ENCODE data around the gene CHMP3.

Gene CHMP3

DNA sequence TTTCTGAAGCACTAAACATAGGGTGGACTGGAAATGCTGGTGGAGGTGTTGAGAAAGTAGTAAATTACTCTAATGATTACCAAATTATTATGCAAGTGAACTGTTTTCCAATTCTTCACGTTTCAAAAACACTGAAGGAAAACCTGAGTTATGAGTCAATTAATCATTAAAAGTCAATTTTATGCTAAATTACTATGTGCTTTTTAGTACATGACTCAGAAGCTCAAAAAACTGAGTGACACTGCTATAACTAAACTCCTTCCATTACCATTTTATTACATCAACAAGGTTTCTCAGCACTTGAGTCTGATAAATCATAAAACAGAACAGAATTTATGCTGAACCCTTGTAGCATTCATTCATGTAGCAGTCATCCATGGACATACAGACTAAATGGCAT is 20.4 kb downstream of the CHMP3 start:
- Histone ChIP-seq H3K27ac (replicated peaks) (no peak overlapping the region), H3K4me3 (replicated peaks; ENCODE audit: insufficient read depth, low read length) (no peak overlapping the region), H3K27me3 (ENCODE audit: insufficient read depth, poor library complexity, severe bottlenecking) (no peaks in the 10 kb centered on the region)
- no peak for DNase-seq (ENCODE audit: low read depth in 1 of 2, low spot score in 1 of 2)
- TF ChIP-seq GABPA (IDR thresholded peaks at IDR 0.05; ENCODE audit: low read depth) = no peak
- TF ChIP-seq, protein P1, sequence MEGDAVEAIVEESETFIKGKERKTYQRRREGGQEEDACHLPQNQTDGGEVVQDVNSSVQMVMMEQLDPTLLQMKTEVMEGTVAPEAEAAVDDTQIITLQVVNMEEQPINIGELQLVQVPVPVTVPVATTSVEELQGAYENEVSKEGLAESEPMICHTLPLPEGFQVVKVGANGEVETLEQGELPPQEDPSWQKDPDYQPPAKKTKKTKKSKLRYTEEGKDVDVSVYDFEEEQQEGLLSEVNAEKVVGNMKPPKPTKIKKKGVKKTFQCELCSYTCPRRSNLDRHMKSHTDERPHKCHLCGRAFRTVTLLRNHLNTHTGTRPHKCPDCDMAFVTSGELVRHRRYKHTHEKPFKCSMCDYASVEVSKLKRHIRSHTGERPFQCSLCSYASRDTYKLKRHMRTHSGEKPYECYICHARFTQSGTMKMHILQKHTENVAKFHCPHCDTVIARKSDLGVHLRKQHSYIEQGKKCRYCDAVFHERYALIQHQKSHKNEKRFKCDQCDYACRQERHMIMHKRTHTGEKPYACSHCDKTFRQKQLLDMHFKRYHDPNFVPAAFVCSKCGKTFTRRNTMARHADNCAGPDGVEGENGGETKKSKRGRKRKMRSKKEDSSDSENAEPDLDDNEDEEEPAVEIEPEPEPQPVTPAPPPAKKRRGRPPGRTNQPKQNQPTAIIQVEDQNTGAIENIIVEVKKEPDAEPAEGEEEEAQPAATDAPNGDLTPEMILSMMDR (IDR thresholded peaks at IDR 0.05; ENCODE audit: insufficient read depth, low read length) = no peak
- TF ChIP-seq, protein P2, sequence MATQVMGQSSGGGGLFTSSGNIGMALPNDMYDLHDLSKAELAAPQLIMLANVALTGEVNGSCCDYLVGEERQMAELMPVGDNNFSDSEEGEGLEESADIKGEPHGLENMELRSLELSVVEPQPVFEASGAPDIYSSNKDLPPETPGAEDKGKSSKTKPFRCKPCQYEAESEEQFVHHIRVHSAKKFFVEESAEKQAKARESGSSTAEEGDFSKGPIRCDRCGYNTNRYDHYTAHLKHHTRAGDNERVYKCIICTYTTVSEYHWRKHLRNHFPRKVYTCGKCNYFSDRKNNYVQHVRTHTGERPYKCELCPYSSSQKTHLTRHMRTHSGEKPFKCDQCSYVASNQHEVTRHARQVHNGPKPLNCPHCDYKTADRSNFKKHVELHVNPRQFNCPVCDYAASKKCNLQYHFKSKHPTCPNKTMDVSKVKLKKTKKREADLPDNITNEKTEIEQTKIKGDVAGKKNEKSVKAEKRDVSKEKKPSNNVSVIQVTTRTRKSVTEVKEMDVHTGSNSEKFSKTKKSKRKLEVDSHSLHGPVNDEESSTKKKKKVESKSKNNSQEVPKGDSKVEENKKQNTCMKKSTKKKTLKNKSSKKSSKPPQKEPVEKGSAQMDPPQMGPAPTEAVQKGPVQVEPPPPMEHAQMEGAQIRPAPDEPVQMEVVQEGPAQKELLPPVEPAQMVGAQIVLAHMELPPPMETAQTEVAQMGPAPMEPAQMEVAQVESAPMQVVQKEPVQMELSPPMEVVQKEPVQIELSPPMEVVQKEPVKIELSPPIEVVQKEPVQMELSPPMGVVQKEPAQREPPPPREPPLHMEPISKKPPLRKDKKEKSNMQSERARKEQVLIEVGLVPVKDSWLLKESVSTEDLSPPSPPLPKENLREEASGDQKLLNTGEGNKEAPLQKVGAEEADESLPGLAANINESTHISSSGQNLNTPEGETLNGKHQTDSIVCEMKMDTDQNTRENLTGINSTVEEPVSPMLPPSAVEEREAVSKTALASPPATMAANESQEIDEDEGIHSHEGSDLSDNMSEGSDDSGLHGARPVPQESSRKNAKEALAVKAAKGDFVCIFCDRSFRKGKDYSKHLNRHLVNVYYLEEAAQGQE (IDR thresholded peaks at IDR 0.05; ENCODE audit: insufficient replicate concordance, low read depth) = no peak
- TF ChIP-seq SPI1 (IDR thresholded peaks at IDR 0.05; ENCODE audit: borderline replicate concordance, low read depth) = no peak
- TF ChIP-seq POLR2AphosphoS5 (IDR thresholded peaks at IDR 0.05; ENCODE audit: low read depth) = no peak

DNA sequence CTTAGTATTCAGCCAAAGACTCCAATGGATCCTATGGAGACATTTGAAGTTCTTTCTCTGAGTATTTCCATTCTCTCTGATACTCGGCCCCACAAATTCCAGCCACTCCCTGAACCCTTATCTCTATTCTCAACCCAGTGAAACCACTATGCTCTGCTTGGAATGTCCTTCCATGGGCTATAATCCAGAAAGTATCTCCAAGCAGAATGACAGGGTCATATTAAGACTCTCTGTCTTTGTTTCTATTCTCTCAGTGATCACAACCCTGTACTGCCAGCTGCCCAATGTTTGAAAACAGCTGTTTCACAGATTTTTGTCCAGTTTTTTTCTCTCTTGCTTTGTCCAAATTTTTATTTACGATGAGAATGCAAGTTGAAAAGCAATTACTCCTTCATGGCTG is 21.9 kb downstream of the CHMP3 start:
- Histone ChIP-seq H3K27ac (replicated peaks) (no peak overlapping the region), H3K4me3 (replicated peaks; ENCODE audit: insufficient read depth, low read length) (no peak overlapping the region), H3K27me3 (ENCODE audit: insufficient read depth, poor library complexity, severe bottlenecking) (no peaks in the 10 kb centered on the region)
- TF ChIP-seq GABPA (IDR thresholded peaks at IDR 0.05; ENCODE audit: low read depth) (no peak), SPI1 (IDR thresholded peaks at IDR 0.05; ENCODE audit: borderline replicate concordance, low read depth) (no peak)
- TF ChIP-seq, protein P1 (IDR thresholded peaks at IDR 0.05; ENCODE audit: insufficient read depth, low read length) = no peak
- no peak for DNase-seq (ENCODE audit: low read depth in 1 of 2, low spot score in 1 of 2)

DNA sequence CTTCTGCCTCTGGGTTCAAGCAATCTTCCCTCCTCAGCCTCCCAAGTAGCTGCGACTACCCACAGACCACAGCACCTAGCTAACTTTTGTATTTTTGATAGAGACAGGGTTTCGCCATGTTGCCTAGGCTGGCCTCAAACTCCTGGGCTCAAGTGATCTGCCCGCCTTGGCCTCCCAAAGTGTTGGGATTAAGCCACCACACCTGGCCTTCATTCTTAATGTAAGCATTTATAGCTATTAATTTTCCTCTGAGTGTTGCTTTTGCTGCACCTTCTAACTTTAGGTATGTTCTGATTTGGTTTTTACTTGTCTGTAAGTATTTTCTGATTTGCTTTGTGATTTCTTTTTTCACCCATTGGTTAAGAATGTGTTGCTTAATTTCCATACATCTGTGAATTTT is 29.7 kb downstream of the CHMP3 start:
- DNase-seq (ENCODE audit: low read depth in 1 of 2, low spot score in 1 of 2) = no peak
- no peak overlapping the region for H3K4me3 ChIP-seq (replicated peaks; ENCODE audit: insufficient read depth, low read length)
- H3K27me3 ChIP-seq (ENCODE audit: insufficient read depth, poor library complexity, severe bottlenecking) = no peaks in the 10 kb centered on the region
- H3K27ac ChIP-seq (replicated peaks) = no peak overlapping the region
- TF ChIP-seq SPI1 (IDR thresholded peaks at IDR 0.05; ENCODE audit: borderline replicate concordance, low read depth) = no peak
- no peak for TF ChIP-seq POLR2AphosphoS5 (IDR thresholded peaks at IDR 0.05; ENCODE audit: low read depth)
- TF ChIP-seq, protein P1 (IDR thresholded peaks at IDR 0.05; ENCODE audit: insufficient read depth, low read length) = no peak
- TF ChIP-seq, protein P2 (IDR thresholded peaks at IDR 0.05; ENCODE audit: insufficient replicate concordance, low read depth) = no peak
- TF ChIP-seq GABPA (IDR thresholded peaks at IDR 0.05; ENCODE audit: low read depth) = no peak

All from HL-60 (cell line).